Activated CD4-positive, alpha-beta T cell treated with anti-CD3 and anti-CD28 coated beads, Interleukin-2, amount 50 U/mL, for 24 hours (primary cell): ENCODE measurements around the gene DHX35.

Experiments used
- DNase-seq, 2 donors: peaks; one replicate each; pipeline ENCODE4 v3.0.0-alpha.2; 2020; ENCODE audit warnings: low read depth in 1 of 2, low spot score in 1 of 2

The DHX35 gene, protein sequence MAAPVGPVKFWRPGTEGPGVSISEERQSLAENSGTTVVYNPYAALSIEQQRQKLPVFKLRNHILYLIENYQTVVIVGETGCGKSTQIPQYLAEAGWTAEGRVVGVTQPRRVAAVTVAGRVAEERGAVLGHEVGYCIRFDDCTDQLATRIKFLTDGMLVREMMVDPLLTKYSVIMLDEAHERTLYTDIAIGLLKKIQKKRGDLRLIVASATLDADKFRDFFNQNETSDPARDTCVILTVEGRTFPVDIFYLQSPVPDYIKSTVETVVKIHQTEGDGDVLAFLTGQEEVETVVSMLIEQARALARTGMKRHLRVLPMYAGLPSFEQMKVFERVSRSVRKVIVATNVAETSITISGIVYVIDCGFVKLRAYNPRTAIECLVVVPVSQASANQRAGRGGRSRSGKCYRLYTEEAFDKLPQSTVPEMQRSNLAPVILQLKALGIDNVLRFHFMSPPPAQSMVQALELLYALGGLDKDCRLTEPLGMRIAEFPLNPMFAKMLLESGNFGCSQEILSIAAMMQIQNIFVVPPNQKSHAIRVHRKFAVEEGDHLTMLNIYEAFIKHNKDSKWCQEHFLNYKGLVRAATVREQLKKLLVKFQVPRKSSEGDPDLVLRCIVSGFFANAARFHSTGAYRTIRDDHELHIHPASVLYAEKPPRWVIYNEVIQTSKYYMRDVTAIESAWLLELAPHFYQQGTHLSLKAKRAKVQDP

DNA sequence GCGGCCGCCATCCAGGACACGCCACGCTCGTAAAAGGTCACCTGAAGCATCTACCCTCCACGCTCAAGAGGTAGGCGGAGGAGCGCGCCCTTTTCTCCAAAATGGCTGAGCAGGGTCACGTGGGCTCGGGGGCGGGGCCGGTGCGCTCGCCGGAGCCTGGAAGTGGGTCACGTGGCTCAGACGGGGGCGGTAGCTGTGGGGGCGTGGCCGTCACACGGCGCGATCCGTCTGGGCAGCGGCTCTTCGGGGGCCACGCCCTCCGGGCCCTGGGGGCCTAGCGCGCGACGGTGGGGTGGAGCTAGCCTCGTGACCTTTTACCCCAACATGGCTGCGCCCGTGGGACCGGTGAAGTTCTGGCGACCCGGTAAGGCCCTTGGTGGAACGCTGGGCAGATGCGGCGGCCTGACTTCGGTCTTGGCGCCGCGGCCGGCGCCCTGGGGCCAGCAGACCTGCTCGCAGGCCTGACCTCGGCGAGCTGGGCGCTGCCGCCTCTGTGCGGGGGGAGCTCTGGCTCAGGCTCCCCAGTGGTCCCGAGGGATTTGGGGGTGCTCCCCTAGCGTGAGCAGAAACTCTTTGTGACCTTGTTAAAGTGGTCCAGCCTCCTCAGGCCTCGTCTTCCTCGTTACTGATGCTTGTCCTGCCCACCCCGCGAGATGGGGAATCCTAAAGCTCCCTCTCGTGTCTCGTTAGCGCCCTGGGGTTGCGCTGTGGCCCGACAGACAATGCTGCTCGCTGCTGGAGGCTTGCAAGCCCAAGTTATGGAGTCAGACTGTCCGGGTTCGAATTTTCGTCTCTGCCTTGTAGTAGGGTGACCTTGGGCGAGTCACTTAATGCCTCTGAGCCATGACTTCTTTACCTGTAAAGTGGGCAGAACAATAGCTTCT is at the start of gene DHX35:
DHX35 (plus strand) TSS at position 301 of the 884 bp plus-strand sequence; CDS start at position 325, 24 bp downstream.
- DNase-seq, result peak; percentile 96 to 97

DNA sequence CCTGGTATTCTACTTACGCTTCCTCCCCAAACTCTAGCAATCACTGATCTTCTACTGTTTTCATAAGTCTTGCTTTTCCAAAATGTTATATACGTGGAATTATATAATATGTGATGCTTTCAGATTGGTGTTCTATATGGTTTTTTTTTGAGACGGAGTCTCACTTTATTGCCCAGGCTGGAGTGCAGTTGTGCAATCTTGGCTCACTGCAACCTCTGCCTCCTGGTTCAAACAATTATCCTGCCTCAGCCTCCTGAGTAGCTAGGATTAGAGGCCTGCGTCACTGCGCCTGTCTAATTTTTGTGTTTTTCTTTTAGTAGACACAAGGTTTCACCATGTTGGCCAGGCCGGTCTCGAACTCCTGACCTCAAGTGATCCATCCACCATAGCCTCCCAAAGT is 46.8 kb upstream of the DHX35 start:
- no peak for DNase-seq

DNA sequence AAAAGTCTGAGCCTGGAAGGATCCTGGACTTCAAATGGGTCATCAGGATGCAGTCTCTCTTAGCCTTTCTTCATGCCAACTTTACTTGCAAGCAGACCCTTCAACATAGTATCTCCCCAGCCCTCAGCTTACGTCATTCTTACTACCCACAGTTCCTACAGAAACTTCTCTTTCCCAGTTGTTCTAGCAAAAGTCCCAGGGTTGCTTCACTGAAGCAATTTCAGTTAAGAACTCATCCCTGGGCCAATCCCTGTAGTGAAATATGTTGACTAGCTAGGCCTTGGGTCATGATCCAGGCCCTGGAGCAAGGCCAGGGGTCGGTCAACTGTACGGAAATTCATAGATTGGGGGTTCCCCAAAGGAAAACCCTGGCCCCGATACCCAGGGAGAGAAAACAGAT is 44.5 kb upstream of the DHX35 start:
- no peak for DNase-seq

DNA sequence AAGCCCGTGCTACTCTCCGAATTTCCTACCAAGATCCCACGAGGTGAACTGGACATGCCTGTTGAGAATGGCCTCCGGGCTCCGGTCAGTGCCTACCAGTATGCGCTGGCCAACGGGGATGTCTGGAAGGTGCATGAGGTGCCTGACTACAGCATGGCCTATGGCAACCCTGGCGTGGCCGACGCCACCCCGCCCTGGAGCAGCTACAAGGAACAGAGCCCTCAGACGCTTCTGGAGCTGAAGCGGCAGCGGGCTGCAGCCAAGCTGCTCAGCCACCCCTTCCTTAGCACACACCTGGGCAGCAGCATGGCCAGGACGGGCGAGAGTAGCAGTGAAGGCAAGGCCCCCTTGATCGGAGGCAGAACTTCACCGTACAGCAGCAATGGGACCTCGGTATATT is 44.0 kb upstream of the DHX35 start:
- DNase-seq, result no peak

DNA sequence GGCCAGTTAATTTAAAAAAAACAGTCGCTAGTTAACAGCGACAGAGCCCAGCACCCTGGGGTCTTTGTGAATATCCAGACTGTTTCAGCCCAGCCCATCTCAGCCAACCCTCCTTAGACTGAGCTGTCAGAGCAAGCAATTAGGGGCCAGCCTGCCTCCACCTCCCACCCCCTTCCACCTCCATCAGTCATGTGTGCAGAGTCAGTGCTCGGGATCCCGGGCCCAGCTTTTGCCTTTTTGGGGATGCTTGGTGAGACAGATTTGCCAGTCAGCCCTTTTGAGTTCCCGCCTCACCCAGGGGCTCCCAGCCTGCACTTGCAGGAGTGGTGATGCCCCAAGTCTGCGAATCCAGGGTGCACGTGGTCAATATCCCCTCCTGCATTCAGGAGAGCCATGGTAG is 42.5 kb upstream of the DHX35 start:
- DNase-seq, result no peak

DNA sequence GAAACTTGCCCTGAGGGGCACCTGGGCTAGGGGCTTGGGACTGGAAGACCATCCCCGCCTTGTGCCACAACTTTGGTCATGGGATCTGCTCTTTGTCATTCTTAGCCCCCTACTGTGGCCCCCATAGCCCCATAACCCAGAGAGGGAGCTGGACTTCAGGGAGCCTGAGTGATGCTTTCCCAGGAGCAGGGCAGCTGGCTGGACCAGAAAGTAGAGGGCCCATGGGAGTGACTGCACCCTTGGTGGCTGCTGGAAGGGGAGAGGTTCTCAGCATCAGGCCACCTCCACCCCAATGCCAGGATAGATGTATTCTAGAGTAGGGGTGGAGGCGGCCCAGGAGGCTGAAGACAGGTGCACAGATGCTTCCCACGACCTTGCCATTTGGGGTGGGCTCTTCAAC is 41.7 kb upstream of the DHX35 start:
- DNase-seq, result no peak

DNA sequence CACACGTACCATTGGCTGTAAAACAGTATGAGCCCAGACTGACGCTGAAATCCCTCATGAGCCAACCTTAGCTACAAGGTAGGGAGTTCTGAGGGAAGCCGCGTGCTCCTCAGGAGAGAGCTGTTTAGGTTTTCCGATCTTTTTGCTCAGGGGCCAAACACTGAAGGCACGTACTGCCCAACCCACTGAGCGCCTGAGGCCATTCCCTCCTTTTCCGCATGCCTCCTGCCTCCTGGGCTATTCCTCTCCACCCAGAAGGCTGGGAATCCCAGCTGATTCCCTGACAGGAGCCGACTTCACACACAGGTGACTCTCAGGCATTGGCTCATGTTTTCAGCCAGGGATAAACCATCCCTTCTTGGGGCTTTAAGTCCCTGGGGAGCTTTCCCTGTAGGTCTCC is 41.3 kb upstream of the DHX35 start:
- no peak for DNase-seq

DNA sequence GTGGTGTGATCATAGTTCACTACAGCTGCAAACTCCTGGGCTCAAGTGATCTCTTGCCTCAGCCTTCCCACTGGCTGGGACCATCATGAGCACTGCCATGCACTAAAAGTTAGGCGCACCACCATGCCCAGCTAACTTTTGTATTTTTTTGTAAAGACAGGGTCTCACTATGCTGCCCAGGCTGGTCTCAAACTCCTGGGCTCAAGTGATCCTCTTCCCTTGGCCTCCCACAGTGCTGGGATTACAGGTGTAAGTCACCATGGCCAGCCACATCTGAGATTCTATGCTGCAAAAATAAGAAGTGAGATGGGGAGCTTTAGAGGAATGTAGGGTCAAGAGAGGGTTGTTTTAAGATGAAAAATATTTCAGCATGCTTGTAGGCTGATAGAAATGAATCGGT is 37.4 kb upstream of the DHX35 start:
- DNase-seq, result no peak

DNA sequence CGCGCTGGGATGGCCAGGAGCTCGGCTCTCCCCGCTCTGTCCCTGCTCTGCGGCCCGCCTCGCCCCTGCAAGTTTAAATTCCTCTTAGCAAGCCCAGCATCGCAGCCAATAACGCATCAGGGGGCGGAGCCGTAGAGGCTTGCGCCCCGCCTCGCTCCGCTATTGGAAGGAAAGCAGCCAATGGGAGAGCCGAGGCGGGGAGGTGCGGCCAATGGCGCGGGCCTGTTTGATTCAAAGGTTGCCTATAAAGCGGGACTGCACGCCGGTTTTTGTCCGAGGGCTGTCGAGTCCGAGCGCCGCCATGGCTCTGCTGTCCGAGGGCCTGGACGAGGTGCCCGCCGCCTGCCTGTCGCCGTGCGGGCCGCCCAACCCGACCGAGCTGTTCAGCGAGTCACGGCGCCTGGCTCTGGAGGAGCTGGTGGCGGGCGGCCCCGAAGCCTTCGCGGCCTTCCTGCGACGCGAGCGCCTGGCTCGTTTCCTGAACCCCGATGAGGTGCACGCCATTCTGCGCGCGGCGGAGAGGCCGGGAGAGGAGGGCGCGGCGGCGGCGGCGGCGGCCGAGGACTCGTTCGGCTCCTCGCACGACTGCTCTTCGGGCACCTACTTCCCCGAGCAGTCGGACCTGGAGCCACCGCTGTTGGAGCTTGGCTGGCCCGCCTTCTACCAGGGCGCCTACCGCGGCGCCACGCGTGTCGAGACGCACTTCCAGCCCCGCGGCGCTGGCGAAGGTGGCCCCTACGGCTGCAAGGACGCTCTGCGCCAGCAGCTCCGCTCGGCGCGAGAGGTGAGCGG is 35.8 kb upstream of the DHX35 start, which contains the start of gene FAM83D:
FAM83D (plus strand) TSS at position 276 of the 792 bp plus-strand sequence; CDS start at position 302, 26 bp downstream.
- peak; percentile 74 to 91 for DNase-seq

DNA sequence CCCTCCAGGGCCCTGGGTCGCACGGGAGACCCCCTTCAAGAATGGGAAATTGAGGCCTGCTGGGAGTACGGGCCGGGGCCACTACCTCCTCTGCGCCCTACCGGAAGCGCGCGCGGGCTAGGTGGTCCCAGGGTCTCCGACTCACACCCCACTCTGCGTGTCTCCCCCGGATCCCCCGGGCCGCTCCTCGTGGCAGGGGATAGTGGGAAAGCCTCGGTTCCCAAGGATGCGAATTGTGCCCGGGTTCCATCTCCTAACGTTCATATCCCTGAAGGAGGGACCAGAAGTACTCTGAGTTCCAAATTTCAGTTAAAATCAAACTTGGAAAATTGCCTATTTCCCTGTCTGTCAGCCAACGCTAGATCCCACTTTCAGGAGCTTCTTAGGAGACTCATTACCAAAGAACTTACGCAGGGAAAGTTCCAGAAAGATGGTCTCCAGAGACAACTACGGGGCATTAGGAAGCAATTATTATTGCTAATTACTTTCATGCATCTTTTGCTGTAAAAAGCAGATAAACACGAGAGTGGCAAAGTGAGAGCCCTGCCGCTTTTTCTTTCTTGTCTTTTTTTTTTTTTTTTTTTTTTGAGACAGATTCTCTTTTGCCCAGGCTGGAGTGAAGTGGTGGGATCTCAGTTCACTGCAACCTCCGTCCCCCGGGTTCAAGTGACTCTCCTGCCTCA is 35.1 kb upstream of the DHX35 start:
- DNase-seq, result no peak

DNA sequence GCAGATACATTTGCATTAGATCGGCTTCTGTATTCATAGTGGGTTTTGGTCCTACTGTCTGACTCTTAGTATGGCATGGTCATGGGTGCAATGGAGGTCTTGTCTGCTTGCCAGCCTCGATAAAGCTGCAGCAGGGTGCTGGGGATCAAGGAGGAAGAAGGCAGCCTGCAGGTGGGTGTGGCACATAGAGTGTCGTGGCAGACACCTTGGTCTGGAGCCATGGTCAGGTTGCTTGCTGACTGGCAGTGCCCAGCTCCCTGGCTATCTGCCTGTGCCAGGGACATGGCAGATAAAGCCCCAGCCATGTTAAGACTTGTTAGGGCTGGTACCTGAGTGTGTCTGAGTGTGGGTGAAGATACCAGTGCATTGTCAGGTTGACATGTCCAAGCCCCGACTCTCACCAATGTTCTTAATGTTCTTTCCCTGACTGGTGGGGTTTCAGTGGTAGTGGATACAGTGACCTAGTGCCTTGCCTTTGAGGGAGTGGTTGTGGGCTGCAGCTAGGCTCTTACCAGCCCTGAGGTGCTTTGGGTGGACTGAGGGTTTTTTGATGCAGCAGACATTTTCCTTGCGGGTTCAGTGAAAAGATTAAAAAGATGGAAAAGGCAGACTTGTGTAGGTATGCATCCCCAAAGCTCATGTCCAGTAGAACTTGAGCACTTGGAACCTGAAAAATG is 34.1 kb upstream of the DHX35 start:
- DNase-seq, result no peak

DNA sequence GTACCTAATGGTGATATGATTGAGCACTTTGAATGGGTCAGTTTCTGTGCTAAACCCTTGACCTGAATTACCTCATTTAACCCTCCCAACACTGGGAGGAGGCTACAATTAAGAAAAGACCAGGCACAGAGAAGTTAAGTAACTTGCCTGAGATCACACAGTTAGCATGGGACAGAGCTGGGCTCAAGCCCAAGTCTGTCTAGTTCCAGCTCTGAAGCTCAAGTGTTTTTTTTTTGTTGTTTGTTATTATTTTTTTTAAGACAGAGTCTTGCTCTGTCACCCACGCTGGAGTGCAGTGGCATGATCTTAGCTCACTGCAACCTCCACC is 31.9 kb upstream of the DHX35 start:
- no peak for DNase-seq

DNA sequence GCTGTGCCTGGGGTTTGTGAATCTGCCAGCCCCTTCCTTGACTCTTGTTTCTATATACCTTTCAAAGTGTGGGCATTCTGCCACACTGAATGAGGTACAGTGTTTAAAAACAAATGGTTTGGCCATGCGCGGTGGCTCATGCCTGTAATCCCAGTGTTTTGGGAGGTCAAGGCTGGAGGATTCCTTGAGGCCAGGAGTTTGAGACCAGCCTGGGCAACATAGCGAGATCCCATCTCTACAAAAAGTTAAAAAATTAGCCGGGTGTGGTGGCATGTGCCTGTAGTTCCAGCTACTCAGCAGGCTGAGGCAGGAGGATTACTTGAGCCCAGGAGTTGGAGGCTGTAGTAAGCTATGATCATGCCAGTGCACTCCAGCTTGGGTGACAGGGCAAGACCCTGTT is 30.2 kb upstream of the DHX35 start:
- DNase-seq, result no peak

DNA sequence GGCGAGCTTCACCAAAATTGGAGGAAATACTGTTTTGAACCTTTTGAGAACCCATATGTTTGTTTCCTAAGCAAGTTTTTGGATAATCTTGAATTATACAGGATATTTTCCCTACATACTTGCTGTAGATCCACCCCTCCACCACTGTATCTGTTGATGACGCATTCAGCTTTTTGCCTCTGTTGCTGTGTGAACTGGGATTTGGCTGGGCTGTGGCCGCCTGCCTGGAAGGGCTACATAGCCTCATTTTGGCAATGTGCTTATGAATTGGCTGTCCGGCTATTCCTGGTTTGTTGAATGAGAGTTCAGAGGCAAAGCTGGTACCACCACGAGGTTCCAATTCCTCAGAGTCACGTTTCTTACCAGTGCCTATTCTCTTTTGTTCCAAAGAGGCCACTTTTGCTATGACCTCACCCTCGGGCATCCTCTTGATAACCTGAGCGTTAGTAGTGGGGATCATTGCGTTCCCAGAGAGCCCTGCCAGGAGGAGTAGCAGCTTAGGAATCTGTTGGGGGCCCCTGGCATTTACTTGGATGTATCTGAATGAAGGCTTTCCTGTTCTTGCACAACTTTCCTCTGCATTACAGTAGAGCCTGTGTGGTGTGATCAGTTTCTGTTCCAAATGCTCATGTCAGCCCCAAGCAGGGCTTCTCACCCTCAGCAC is 29.6 kb upstream of the DHX35 start:
- no peak for DNase-seq

DNA sequence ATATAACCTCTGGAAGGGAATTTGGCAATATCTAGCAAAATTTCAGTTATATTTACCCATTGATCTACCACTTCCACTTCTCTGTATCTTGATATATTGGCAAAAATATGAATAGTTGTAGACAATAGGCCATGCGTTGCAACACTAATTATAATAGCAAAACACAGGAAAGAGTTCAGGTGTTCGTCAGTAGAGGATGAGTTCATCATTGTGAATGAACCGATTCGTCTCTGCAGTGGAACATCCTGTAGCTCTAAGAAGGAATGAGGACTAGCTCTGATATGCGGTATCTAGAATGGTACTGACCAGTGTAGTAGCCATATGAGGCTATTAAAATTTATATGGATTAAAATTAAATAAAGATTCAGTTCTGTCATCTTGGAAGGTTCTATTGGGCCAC is 27.6 kb upstream of the DHX35 start:
- no peak for DNase-seq

DNA sequence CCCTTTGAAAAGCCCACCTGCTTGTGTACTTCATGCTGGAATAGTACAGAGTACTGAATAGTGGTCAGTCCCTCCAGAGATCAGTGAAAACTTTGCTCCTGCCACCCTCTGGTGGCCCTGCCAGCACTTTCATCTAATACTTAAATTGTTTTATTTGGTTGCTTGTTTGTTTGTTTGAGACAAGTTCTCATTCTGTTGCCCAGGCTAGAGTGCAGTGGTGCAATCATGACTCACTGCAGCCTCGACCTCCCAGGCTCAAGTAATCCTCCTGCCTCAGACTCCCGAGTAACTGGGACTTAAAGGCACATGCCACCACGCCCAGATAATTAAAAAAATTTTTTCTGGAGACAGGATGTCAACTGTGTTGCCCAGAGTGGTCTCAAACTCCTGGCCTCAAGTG is 26.9 kb upstream of the DHX35 start:
- no peak for DNase-seq

DNA sequence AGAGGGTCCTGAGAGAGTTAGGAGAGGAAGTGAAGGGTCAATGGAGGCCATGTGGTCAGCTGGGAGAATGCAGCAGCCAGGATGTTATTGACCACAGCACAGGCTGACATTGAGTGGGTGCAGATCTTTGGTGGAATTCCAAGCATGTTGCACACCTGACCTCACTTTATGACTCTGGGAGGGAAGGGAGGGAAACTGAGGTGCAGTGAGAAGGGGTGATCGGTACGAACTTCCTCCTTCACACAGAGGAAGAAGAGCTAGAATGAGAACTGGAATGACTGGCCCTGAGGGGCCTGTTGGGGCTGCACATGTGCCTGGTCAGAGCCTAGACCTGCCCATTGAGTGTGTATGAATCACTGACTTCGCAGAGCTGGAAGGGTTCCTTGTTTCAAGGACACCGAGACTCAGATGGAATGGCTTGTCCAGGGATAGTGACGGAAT is 26.2 kb upstream of the DHX35 start:
- DNase-seq, result no peak

DNA sequence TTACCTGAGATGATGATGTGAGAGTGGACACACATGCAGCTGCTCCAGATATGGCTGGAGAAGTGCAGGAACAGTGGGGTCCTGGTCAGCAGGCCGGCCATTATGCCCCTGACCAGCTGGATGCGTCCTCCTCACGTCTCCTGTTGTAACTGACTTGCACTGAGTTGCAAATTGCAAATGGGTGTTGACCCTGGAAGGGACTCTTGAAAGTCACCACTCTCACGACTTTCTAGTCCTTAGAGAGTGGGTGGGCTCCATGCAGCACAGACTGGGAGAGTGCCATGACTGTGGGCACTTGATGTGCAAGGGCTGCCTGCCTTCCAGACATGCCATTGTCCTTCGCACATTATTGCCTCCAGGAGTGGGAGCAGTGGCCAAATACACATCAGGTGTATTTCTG is 25.1 kb upstream of the DHX35 start:
- DNase-seq, result no peak

DNA sequence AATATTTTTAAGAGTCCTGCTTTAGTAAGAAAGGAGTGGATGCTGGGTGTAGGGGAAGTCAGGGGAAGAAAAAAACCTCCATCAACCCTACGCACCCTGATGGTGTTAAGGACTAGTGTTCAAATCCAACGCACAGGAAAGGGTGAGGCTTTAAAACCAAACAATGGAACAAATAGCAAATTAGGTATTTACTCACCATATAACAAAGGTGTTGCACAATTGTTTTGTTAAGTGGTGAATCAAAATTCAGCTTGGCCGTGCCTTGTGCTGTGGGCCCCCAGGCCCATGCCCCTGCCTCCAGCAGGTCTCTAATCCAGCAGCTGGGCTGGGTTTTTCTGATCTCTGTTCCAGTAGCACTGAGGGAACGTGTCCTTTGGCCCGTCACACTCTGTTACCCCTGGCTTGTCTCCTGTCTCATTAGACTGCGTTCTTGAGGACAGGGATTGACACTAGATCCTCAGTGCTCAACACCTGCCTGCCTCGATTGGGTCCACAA is 24.1 kb upstream of the DHX35 start:
- DNase-seq, result no peak
